Astrocyte of the cerebellum (primary cell): ENCODE data around the gene STT3B.

Experiments
- DNase-seq: peaks from one replicate; pipeline ENCODE4 v3.0.0-alpha.2; 2011; ENCODE audit warnings: low read depth
- H3K4me3 ChIP-seq: 2 replicates; pipeline ENCODE4 v1.5.1; 2011; ENCODE audit warnings: mild to moderate bottlenecking, low read depth, low read length, moderate library complexity
- CTCF ChIP-seq: IDR thresholded peaks from 2 replicates; pipeline ENCODE4 v1.5.1; 2012; ENCODE audit warnings: low read length, low read depth, moderate library complexity, mild to moderate bottlenecking; ENCODE audit errors: missing control alignments
- in situ Hi-C: cut with HindIII; loops from 2 replicates; pipeline ENCODE4 v1.10.0; 2017; ENCODE audit warnings: low sequenced_read_pairs

STT3B gene

DNA sequence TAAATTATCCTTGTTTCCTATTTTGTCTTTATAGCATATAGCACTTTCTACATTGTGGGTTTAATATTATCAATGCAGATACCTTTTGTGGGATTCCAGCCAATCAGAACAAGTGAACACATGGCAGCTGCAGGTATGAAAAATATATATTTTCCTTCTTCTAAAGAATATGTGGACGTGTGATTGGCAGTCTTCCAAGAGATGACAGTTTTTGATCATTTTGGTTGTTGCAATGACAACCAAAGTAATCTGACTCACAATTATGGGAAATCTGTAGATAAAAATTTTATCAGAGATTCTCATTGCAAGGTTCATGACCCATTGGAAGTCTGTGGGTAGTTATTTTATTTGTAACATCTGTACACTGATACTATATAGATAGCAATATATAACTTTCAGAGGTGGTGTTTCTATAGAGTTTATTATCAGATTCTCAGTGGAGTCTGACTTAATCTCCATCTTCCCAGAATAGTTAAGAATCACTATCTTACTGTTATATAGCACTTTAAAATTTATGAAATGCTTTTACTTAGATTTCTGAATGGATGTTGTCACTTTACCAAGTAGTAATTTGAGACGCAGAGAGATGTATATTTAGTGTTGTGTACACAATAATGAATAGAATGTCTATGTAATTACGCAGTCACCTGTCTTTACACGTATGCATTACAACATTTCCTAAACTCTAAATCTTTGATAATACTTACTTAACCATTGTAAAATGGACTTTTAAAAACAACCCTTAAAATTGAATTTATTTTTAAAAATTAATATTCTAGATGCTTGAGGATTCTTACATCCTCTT lies 82.5 kb downstream of the STT3B start:
- no peak overlapping the region for H3K4me3 ChIP-seq
- no peak for TF ChIP-seq CTCF
- in situ Hi-C loops = no loop called here
- DNase-seq = no peak

DNA sequence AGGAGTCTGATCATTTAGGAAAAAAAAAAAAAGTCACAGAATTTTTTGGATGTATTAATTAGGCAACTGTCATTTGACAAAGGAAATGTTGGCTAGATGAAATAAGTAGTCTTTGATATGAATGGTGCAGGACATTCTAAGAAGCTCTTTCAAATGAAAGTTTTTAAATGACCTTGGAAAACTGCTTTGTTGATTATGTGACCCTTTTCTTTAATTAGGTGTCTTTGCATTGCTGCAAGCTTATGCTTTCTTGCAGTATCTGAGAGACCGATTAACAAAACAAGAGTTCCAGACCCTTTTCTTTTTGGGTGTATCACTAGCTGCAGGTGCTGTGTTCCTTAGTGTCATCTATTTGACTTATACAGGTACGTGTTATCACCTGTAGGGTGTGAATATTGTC lies 84.0 kb downstream of the STT3B start:
- no peak for DNase-seq
- TF ChIP-seq CTCF = no peak
- in situ Hi-C loops = no loop called here
- no peak overlapping the region for H3K4me3 ChIP-seq

DNA sequence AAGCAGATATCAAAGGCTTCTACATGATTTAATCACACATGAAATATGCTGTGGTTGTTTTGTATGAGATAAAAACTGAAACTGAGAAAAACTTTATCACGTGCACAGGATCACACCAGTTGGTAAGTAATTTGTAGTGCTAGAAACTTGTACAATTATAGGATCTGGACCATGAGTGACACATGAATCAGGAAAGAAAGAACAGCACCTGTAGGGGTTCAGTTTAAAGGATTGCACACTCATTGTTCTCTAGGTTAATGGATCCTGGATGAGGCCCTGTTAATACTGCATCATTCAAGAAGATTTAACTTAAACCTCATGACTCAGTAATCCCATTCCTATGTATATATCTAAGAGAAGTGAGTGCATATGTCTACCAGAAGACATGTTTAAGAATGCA lies 87.9 kb downstream of the STT3B start:
- DNase-seq = no peak
- no peak overlapping the region for H3K4me3 ChIP-seq
- in situ Hi-C loops = no loop called here
- TF ChIP-seq CTCF = no peak

DNA sequence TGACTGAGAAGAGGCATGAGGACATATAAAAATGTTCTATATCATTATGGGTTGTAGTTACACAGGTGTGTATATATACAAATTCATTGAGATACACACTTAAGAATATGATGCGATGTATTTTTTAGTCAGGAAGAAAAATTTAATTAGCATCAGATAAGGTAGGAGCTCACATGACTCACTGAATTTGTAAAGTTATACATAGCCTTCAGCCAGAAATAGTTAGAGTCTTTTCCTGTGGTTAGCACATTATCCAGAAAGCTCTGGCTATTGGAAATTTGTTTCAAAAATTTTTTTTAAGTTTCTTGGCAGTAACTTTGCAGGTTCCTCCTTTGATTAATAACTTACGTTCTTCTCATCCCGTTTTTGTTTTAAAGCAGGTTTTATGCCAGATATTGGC lies 88.6 kb downstream of the STT3B start:
- no peak for DNase-seq
- H3K4me3 ChIP-seq = no peak overlapping the region
- no peak for TF ChIP-seq CTCF
- in situ Hi-C loops = no loop called here

- DNase-seq = no peak
- no peak overlapping the region for H3K4me3 ChIP-seq
- in situ Hi-C loops = no loop called here
- TF ChIP-seq CTCF = no peak
These were observed 90.0 kb downstream of the STT3B start for GRCh38 chr3:31622636-31623288.

DNA sequence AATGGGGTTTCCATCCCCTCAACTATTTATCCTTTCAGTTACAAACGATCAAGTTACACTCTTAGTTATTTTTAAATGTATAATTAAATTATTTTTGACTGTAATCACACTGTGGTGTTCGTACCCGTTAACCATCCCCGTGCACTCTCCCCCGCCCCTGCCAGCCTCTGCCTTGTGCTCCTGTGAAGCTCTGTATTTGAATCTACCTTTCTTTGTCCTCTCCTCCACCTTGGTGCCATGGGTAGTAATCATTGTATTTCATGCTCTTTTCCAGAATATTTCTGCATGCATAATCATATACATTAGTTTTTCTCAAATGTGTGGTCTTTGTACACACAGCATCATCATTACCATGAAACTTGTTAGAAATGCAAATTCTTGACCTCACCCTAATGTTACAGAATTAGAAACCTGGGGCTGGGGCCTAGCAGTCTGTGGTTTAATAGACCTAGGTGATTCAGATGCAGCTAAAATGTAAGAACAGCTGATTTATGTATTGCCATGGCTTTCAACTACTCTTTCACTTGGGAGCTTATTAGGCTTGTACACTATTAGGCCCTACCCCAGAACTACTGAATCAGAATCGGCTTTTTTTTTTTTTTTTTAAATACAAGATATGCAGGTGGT lies 91.5 kb downstream of the STT3B start:
- no peak for DNase-seq
- no peak overlapping the region for H3K4me3 ChIP-seq
- no peak for TF ChIP-seq CTCF
- in situ Hi-C loops = no loop called here
